K562 (cell line): Measurements from ENCODE around the gene MIS18A. TPM values are rescaled to one million over a fixed set of nuclear protein-coding genes. Genes with fewer than 3 reads are reported as not detected.

Experiments
- BDP1 ChIP-seq: IDR thresholded peaks from 3 replicates; pipeline ENCODE4 v1.6.1; 2011; ENCODE audit not compliant: insufficient read length, insufficient read depth
- E2F8 ChIP-seq: fragments of 450-650 bp; IDR thresholded peaks from 2 replicates; pipeline ENCODE4 v1.7.1; 2018; ENCODE audit warnings: mild to moderate bottlenecking, low read depth; ENCODE audit not compliant: partially characterized antibody
- ETV6 ChIP-seq, 3 experiments: fragments of 150-350 bp in 1 of 3; sonication (generic) in 1 of 3; formaldehyde crosslinking in 1 of 3; IDR thresholded peaks; 2 replicates each; pipeline versions ENCODE4 v1.6.1 to v1.8.0; 2014 to 2022; ENCODE audit warnings: borderline replicate concordance in 2 of 3, low read depth in 2 of 3, antibody characterized with exemption in 1 of 3, low read length in 1 of 3, mild to moderate bottlenecking in 1 of 3, missing genetic modification reagents in 1 of 3
- FOXP1 ChIP-seq: sonication (generic); formaldehyde crosslinking; IDR thresholded peaks from 2 replicates; pipeline ENCODE4 v1.8.0; 2022; ENCODE audit warnings: mild to moderate bottlenecking, missing genetic modification reagents
- GATAD2B ChIP-seq: fragments of 450-650 bp; IDR thresholded peaks from 2 replicates; pipeline ENCODE4 v1.6.1; 2017; ENCODE audit warnings: mild to moderate bottlenecking, borderline replicate concordance
- KHSRP ChIP-seq: fragments of 450-650 bp; IDR thresholded peaks from 2 replicates; pipeline ENCODE4 v1.6.1; 2017
- MIER1 ChIP-seq: fragments of 450-650 bp; IDR thresholded peaks from 2 replicates; pipeline ENCODE4 v1.6.1; 2016; ENCODE audit warnings: antibody characterized with exemption, mild to moderate bottlenecking, low read depth
- NFE2L1 ChIP-seq: fragments of 450-650 bp; IDR thresholded peaks from 2 replicates; pipeline ENCODE4 v1.6.1; 2016; ENCODE audit warnings: missing genetic modification characterization, low read depth, mild to moderate bottlenecking, missing compliant biosample characterization, moderate library complexity, borderline replicate concordance
- RBM15 ChIP-seq: fragments of 200-400 bp; formaldehyde crosslinking; IDR thresholded peaks from 2 replicates; pipeline ENCODE4 v1.6.1; 2018; ENCODE audit warnings: mild to moderate bottlenecking, low read length, moderate library complexity; ENCODE audit not compliant: insufficient read depth
- TARDBP ChIP-seq: fragments of 450-650 bp; IDR thresholded peaks from 2 replicates; pipeline ENCODE4 v1.6.1; 2016
- ZBTB17 ChIP-seq: fragments of 450-650 bp; formaldehyde crosslinking; IDR thresholded peaks from 2 replicates; pipeline ENCODE4 v1.4.0; 2020; ENCODE audit warnings: mild to moderate bottlenecking
- ZC3H11A ChIP-seq: IDR thresholded peaks from 2 replicates; pipeline ENCODE4 v1.6.1; 2012; ENCODE audit warnings: low read depth, low read length, improper control_type of control experiment
- ZNF655 ChIP-seq: fragments of 250-450 bp; sonication (Bioruptor Pico); IDR thresholded peaks from 2 replicates; pipeline ENCODE4 v1.5.0; 2021
- ZNF780A ChIP-seq: fragments of 250-450 bp; sonication (Bioruptor Pico); IDR thresholded peaks from 2 replicates; pipeline ENCODE4 v1.5.0; 2021; ENCODE audit warnings: mild to moderate bottlenecking
- polyA plus RNA-seq, 8 experiments: library from polyadenylated mRNA; depleted of rRNA in 4 of 8; stranded (reverse) in 5 of 8; unstranded in 3 of 8; fragments of >200 nt; fragmentation: Nextera tagmentation in 2 of 8; fragmentation: Illumina TruSeq in 1 of 8; extraction: Ambion mirVana in 2 of 8; extraction: Trizol in 1 of 8; gene quantifications; 2 replicates each; pipeline versions ENCODE4 v1.2.1 to v1.2.3, GENCODE V29; 2011 to 2014; ENCODE audit warnings: inconsistent platforms in 1 of 8, missing spikeins in 1 of 8
- total RNA-seq, 7 experiments: library from RNA; depleted of rRNA in 6 of 7; stranded (reverse); fragments of >200 nt in 6 of 7; fragmentation: Illumina TruSeq in 2 of 7; extraction: Trizol in 2 of 7; gene quantifications; 2 replicates each; pipeline versions ENCODE4 v1.2.1 to v1.2.3, GENCODE V29; 2011 to 2021; ENCODE audit warnings: low replicate concordance in 1 of 7

Gene MIS18A
- total and polyA plus RNA-seq, 9 of the 15 experiments (the other 6 are each of a cell fraction or from before 2014, with no cell fraction given), result 17.7 to 75.3 (median 60.3) TPM

GRCh38 chr21:32278518-32279376 lies at the start of gene MIS18A (continued):
- TF ChIP-seq NFE2L1, result no peak
- 0 out of 2 replicates have a peak, but pooled peaks have one; percentile 24 for TF ChIP-seq MIER1
- TF ChIP-seq FOXP1 (CRISPR knock-in tag), result no peak
- TF ChIP-seq RBM15, result no peak
- no peak for TF ChIP-seq KHSRP
- TF ChIP-seq ETV6 (IDR thresholded peaks at IDR 0.05; ENCODE audit: borderline replicate concordance in 1 of 2, low read depth in 2 of 2, low read length in 1 of 2), result no peak
- TF ChIP-seq ETV6 (CRISPR knock-in tag; IDR thresholded peaks at IDR 0.05; ENCODE audit: borderline replicate concordance), result no peak
- TF ChIP-seq ZBTB17 (CRISPR knock-in tag), result no peak
- TF ChIP-seq ZC3H11A, result no peak
- peak; percentile 44 for TF ChIP-seq E2F8
- no peak for TF ChIP-seq ZNF780A (CRISPR knock-in tag)
- TF ChIP-seq ZNF655, result no peak
- no peak for TF ChIP-seq GATAD2B
- no peak for TF ChIP-seq BDP1
- TF ChIP-seq TARDBP, result peak; percentile 43; the same call in 1 of the 2 replicates
